ENCODE measurements around the gene PTPRM. TPM values are rescaled to one million over a fixed set of nuclear protein-coding genes. Genes with fewer than 3 reads are reported as not detected.

PTPRM gene
- total RNA-seq, 1 experiment from 2014 or later: 6.2 TPM

- no CpG with 5 or more reads among the region's 3 CpGs for WGBS (ENCODE audit: extremely low coverage, insufficient read length, low lambda C conversion rate)
Measured at GRCh38 chr18:7931763-7932162, 364.6 kb downstream of the PTPRM start.

More at GRCh38 chr18:7931763-7932162, 364.6 kb downstream of the PTPRM start:
- Histone ChIP-seq H4K20me1 (ENCODE audit: control insufficient read depth, insufficient read depth, insufficient read length) (no peaks in the 10 kb centered on the region), H3K4ac (ENCODE audit: low read depth, low read length) (no peak overlapping the region), H2AK5ac (ENCODE audit: insufficient read length, low read length) (no peak overlapping the region), H2BK12ac (ENCODE audit: insufficient read length, low read depth, low read length) (no peak overlapping the region), H3K23ac (ENCODE audit: insufficient read length, low read depth, low read length) (no peak overlapping the region), H3K4me2 (ENCODE audit: insufficient read depth, insufficient read length, low read length) (no peak overlapping the region), H3K4me1 (ENCODE audit: insufficient read depth, low read length) (no peaks in the 10 kb centered on the region), H2AFZ (ENCODE audit: low read length) (no peak overlapping the region), H2BK15ac (ENCODE audit: low read depth, low read length) (no peak overlapping the region), H3K27ac (ENCODE audit: insufficient read length, low read depth, low read length) (no peak overlapping the region), H3K79me1 (ENCODE audit: insufficient read depth, low read depth, low read length, poor library complexity, severe bottlenecking) (no peaks in the 10 kb centered on the region), H3T11ph (ENCODE audit: low read length) (no peak overlapping the region), H4K5ac (ENCODE audit: insufficient read length, low read depth, low read length) (no peak overlapping the region), H3K9me3 (ENCODE audit: control insufficient read depth, low read depth, low read length) (no peaks in the 10 kb centered on the region), H3K23me2 (ENCODE audit: insufficient read length, low read depth, low read length, poor library complexity, severe bottlenecking) (no peaks in the 10 kb centered on the region), H4K91ac (ENCODE audit: insufficient read length, low read depth, low read length) (no peak overlapping the region), H3K14ac (ENCODE audit: insufficient read depth, low read length) (no peak overlapping the region), H4K8ac (replicated peaks; ENCODE audit: insufficient read length, low read depth, low read length) (no peak overlapping the region), H3K9ac (ENCODE audit: extremely low read depth, insufficient read length, low read length) (no peak overlapping the region), H3K56ac (ENCODE audit: insufficient read length, low read depth, low read length) (no peak overlapping the region), H2BK5ac (ENCODE audit: insufficient read length, low read length) (no peak overlapping the region), H3K18ac (ENCODE audit: insufficient read length, low read depth, low read length) (no peak overlapping the region), H2BK20ac (ENCODE audit: low read depth, low read length, poor library complexity, severe bottlenecking) (no peak overlapping the region), H2BK120ac (ENCODE audit: low read depth, low read length, poor library complexity, severe bottlenecking) (no peak overlapping the region), H3K79me2 (ENCODE audit: insufficient read depth, low read length) (no peaks in the 10 kb centered on the region), H3K27me3 (ENCODE audit: insufficient read depth, low read length) (no peaks in the 10 kb centered on the region)
- H3K4me3 Mint-ChIP-seq: no peak overlapping the region
- TF ChIP-seq CTCF (conservative IDR thresholded peaks at IDR 0.05): no peak
- no peaks in the 10 kb centered on the region for H3K36me3 Mint-ChIP-seq (ENCODE audit: insufficient read depth in 1 of 3, low read depth in 3 of 3)
- no peaks in the 10 kb centered on the region; a peak in 1 of 5 replicates for H3K9me3 Mint-ChIP-seq
- no peak overlapping the region for H3K27ac Mint-ChIP-seq
- peaks cover 3% of the 10 kb centered on the region in 2 experiments; a peak in 2 of 4 replicates for H3K4me1 Mint-ChIP-seq
- no peaks in the 10 kb centered on the region for H3K27me3 Mint-ChIP-seq (ENCODE audit: low read depth)
- no peak for DNase-seq
